K562 (cell line): Measurements from ENCODE around the gene SLC16A4. TPM values are rescaled to one million over a fixed set of nuclear protein-coding genes. Genes with fewer than 3 reads are reported as not detected.
A peak's percentile ranks its signal among the peaks of the same experiment; 100 is the strongest.

Experiments used
- BHLHE40 ChIP-seq: IDR thresholded peaks from 2 replicates; pipeline ENCODE4 v1.6.1; 2011; ENCODE audit warnings: low read length, improper control_type of control experiment
- FOXM1 ChIP-seq, 2 experiments: fragments of 450-650 bp in 1 of 2; sonication (generic) in 1 of 2; formaldehyde crosslinking in 1 of 2; IDR thresholded peaks; 2 replicates each; pipeline versions ENCODE4 v1.6.1 to v1.9.0; 2017 to 2022; ENCODE audit warnings: low read depth in 2 of 2, mild to moderate bottlenecking in 2 of 2, missing genetic modification reagents in 1 of 2, moderate library complexity in 1 of 2
- MAFF ChIP-seq: IDR thresholded peaks from 2 replicates; pipeline ENCODE4 v1.6.1; 2012; ENCODE audit warnings: low read length, improper control_type of control experiment
- NR2C2 ChIP-seq, 2 experiments: fragments of 200-800 bp in 1 of 2; sonication (Bioruptor generic) in 1 of 2; sonication (generic) in 1 of 2; formaldehyde crosslinking in 1 of 2; IDR thresholded peaks; 2 replicates each; pipeline versions ENCODE4 v1.6.1 to v1.8.0; 2016 to 2022; ENCODE audit warnings: mild to moderate bottlenecking in 1 of 2, missing compliant biosample characterization in 1 of 2, missing genetic modification characterization in 1 of 2, missing genetic modification reagents in 1 of 2
- SP1 ChIP-seq: sonication (generic); formaldehyde crosslinking; IDR thresholded peaks from 2 replicates; pipeline ENCODE4 v1.8.1; 2022; ENCODE audit warnings: mild to moderate bottlenecking, missing genetic modification reagents
- SP2 ChIP-seq: IDR thresholded peaks from 2 replicates; pipeline ENCODE4 v1.6.1; 2011; ENCODE audit warnings: mild to moderate bottlenecking, low read depth, low read length, moderate library complexity; ENCODE audit not compliant: poor library complexity, severe bottlenecking; ENCODE audit errors: extremely low read depth
- ZNF41 ChIP-seq: fragments of 250-450 bp; sonication (Bioruptor Pico); conservative IDR thresholded peaks from 2 replicates; pipeline ENCODE4 v1.4.0; 2020; ENCODE audit warnings: mild to moderate bottlenecking
- polyA plus RNA-seq, 8 experiments: library from polyadenylated mRNA; depleted of rRNA in 4 of 8; stranded (reverse) in 5 of 8; unstranded in 3 of 8; fragments of >200 nt; fragmentation: Nextera tagmentation in 2 of 8; fragmentation: Illumina TruSeq in 1 of 8; extraction: Ambion mirVana in 2 of 8; extraction: Trizol in 1 of 8; gene quantifications; 2 replicates each; pipeline versions ENCODE4 v1.2.1 to v1.2.3, GENCODE V29; 2011 to 2014; ENCODE audit warnings: inconsistent platforms in 1 of 8, missing spikeins in 1 of 8
- total RNA-seq, 7 experiments: library from RNA; depleted of rRNA in 6 of 7; stranded (reverse); fragments of >200 nt in 6 of 7; fragmentation: Illumina TruSeq in 2 of 7; extraction: Trizol in 2 of 7; gene quantifications; 2 replicates each; pipeline versions ENCODE4 v1.2.1 to v1.2.3, GENCODE V29; 2011 to 2021; ENCODE audit warnings: low replicate concordance in 1 of 7
- TF ChIP-seq, protein P1 (sequence below): IDR thresholded peaks from 2 replicates; pipeline ENCODE4 v1.6.1; 2012; ENCODE audit warnings: low read depth, low read length, improper control_type of control experiment, borderline replicate concordance
- TF ChIP-seq, protein P2 (sequence below): sonication (generic); formaldehyde crosslinking; IDR thresholded peaks from 2 replicates; pipeline ENCODE4 v1.4.0; 2020; ENCODE audit warnings: mild to moderate bottlenecking, missing genetic modification reagents
- TF ChIP-seq, protein P3 (sequence below): fragments of 200-600 bp; sonication (generic); IDR thresholded peaks from one replicate; pipeline ENCODE4 v1.6.1; 2012; ENCODE audit warnings: mild to moderate bottlenecking, low read depth, low read length, inconsistent platforms

Gene SLC16A4
- total and polyA plus RNA-seq, 9 of the 15 experiments (the other 6 are each of a cell fraction or from before 2014, with no cell fraction given), result 0.04 to 0.31 (median 0.18) TPM; not detected in 1

DNA sequence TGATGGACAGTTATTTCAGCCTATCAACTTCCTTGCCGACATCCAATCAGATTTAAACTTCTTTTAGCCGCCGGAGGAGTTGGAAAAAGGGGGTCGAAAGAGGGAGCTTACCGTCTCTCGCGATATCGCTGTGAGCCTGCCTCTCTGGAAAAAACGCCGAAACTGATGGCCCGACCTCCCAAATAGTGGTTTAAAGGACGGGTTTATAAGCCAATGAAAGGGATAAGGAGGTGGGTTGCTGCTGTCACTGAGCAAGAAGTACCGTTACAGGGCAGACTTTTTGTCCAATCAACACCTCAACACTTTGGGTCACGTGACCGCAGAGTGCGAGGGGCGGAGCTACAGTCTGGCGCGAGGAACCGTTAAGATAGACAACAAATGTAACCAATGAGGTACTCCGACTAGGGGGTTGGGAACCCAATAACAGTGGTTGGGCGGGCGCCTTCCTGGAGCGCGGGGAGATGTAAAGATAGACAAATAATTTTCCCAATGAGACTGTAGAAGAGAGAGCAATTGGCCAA, 51.9 kb downstream of the SLC16A4 start, which contains the start of gene RBM15 (continued):
- TF ChIP-seq, protein P1, sequence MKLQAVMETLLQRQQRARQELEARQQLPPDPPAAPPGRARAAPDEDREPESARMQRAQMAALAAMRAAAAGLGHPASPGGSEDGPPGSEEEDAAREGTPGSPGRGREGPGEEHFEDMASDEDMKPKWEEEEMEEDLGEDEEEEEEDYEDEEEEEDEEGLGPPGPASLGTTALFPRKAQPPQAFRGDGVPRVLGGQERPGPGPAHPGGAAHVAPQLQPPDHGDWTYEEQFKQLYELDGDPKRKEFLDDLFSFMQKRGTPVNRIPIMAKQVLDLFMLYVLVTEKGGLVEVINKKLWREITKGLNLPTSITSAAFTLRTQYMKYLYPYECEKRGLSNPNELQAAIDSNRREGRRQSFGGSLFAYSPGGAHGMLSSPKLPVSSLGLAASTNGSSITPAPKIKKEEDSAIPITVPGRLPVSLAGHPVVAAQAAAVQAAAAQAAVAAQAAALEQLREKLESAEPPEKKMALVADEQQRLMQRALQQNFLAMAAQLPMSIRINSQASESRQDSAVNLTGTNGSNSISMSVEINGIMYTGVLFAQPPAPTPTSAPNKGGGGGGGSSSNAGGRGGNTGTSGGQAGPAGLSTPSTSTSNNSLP, result 0 out of 2 replicates have a peak, but pooled peaks have one; percentile 41
- TF ChIP-seq ZNF41 (0 out of 2 replicates have a peak, but pooled peaks have one; percentile 38), SP2 (peak; percentile 76), MAFF (peak; percentile 86), NR2C2 (CRISPR knock-in tag; IDR thresholded peaks at IDR 0.05) (no peak), NR2C2 (tag; IDR thresholded peaks at IDR 0.05) (no peak), BHLHE40 (peak; percentile 85), FOXM1 (IDR thresholded peaks at IDR 0.05; ENCODE audit: low read depth) (peak; percentile 97), FOXM1 (CRISPR knock-in tag; IDR thresholded peaks at IDR 0.05; ENCODE audit: low read depth) (no peak), SP1 (CRISPR knock-in tag) (peak; percentile 79)
- TF ChIP-seq, protein P2, sequence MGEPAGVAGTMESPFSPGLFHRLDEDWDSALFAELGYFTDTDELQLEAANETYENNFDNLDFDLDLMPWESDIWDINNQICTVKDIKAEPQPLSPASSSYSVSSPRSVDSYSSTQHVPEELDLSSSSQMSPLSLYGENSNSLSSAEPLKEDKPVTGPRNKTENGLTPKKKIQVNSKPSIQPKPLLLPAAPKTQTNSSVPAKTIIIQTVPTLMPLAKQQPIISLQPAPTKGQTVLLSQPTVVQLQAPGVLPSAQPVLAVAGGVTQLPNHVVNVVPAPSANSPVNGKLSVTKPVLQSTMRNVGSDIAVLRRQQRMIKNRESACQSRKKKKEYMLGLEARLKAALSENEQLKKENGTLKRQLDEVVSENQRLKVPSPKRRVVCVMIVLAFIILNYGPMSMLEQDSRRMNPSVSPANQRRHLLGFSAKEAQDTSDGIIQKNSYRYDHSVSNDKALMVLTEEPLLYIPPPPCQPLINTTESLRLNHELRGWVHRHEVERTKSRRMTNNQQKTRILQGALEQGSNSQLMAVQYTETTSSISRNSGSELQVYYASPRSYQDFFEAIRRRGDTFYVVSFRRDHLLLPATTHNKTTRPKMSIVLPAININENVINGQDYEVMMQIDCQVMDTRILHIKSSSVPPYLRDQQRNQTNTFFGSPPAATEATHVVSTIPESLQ (CRISPR knock-in tag), result 0 out of 2 replicates have a peak, but pooled peaks have one; percentile 1
- TF ChIP-seq, protein P3, sequence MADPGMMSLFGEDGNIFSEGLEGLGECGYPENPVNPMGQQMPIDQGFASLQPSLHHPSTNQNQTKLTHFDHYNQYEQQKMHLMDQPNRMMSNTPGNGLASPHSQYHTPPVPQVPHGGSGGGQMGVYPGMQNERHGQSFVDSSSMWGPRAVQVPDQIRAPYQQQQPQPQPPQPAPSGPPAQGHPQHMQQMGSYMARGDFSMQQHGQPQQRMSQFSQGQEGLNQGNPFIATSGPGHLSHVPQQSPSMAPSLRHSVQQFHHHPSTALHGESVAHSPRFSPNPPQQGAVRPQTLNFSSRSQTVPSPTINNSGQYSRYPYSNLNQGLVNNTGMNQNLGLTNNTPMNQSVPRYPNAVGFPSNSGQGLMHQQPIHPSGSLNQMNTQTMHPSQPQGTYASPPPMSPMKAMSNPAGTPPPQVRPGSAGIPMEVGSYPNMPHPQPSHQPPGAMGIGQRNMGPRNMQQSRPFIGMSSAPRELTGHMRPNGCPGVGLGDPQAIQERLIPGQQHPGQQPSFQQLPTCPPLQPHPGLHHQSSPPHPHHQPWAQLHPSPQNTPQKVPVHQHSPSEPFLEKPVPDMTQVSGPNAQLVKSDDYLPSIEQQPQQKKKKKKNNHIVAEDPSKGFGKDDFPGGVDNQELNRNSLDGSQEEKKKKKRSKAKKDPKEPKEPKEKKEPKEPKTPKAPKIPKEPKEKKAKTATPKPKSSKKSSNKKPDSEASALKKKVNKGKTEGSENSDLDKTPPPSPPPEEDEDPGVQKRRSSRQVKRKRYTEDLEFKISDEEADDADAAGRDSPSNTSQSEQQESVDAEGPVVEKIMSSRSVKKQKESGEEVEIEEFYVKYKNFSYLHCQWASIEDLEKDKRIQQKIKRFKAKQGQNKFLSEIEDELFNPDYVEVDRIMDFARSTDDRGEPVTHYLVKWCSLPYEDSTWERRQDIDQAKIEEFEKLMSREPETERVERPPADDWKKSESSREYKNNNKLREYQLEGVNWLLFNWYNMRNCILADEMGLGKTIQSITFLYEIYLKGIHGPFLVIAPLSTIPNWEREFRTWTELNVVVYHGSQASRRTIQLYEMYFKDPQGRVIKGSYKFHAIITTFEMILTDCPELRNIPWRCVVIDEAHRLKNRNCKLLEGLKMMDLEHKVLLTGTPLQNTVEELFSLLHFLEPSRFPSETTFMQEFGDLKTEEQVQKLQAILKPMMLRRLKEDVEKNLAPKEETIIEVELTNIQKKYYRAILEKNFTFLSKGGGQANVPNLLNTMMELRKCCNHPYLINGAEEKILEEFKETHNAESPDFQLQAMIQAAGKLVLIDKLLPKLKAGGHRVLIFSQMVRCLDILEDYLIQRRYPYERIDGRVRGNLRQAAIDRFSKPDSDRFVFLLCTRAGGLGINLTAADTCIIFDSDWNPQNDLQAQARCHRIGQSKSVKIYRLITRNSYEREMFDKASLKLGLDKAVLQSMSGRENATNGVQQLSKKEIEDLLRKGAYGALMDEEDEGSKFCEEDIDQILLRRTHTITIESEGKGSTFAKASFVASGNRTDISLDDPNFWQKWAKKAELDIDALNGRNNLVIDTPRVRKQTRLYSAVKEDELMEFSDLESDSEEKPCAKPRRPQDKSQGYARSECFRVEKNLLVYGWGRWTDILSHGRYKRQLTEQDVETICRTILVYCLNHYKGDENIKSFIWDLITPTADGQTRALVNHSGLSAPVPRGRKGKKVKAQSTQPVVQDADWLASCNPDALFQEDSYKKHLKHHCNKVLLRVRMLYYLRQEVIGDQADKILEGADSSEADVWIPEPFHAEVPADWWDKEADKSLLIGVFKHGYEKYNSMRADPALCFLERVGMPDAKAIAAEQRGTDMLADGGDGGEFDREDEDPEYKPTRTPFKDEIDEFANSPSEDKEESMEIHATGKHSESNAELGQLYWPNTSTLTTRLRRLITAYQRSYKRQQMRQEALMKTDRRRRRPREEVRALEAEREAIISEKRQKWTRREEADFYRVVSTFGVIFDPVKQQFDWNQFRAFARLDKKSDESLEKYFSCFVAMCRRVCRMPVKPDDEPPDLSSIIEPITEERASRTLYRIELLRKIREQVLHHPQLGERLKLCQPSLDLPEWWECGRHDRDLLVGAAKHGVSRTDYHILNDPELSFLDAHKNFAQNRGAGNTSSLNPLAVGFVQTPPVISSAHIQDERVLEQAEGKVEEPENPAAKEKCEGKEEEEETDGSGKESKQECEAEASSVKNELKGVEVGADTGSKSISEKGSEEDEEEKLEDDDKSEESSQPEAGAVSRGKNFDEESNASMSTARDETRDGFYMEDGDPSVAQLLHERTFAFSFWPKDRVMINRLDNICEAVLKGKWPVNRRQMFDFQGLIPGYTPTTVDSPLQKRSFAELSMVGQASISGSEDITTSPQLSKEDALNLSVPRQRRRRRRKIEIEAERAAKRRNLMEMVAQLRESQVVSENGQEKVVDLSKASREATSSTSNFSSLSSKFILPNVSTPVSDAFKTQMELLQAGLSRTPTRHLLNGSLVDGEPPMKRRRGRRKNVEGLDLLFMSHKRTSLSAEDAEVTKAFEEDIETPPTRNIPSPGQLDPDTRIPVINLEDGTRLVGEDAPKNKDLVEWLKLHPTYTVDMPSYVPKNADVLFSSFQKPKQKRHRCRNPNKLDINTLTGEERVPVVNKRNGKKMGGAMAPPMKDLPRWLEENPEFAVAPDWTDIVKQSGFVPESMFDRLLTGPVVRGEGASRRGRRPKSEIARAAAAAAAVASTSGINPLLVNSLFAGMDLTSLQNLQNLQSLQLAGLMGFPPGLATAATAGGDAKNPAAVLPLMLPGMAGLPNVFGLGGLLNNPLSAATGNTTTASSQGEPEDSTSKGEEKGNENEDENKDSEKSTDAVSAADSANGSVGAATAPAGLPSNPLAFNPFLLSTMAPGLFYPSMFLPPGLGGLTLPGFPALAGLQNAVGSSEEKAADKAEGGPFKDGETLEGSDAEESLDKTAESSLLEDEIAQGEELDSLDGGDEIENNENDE, result no peak
